ENCODE measurements around the gene TRAPPC11. TPM values are rescaled to one million over a fixed set of nuclear protein-coding genes. Genes with fewer than 3 reads are reported as not detected.

The TRAPPC11 gene
- total RNA-seq, 1 donor from 2014 or later: 38.6 TPM

- H3K4me1 ChIP-seq: no peaks in the 10 kb centered on the region
- TF ChIP-seq, protein P1, sequence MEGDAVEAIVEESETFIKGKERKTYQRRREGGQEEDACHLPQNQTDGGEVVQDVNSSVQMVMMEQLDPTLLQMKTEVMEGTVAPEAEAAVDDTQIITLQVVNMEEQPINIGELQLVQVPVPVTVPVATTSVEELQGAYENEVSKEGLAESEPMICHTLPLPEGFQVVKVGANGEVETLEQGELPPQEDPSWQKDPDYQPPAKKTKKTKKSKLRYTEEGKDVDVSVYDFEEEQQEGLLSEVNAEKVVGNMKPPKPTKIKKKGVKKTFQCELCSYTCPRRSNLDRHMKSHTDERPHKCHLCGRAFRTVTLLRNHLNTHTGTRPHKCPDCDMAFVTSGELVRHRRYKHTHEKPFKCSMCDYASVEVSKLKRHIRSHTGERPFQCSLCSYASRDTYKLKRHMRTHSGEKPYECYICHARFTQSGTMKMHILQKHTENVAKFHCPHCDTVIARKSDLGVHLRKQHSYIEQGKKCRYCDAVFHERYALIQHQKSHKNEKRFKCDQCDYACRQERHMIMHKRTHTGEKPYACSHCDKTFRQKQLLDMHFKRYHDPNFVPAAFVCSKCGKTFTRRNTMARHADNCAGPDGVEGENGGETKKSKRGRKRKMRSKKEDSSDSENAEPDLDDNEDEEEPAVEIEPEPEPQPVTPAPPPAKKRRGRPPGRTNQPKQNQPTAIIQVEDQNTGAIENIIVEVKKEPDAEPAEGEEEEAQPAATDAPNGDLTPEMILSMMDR (IDR thresholded peaks at IDR 0.05): no peak
- intact Hi-C loops (cut with DNase I): no loop called here
- H3K9me3 ChIP-seq: no peaks in the 10 kb centered on the region
- no peak overlapping the region for H3K4me3 ChIP-seq
- no peaks in the 10 kb centered on the region for H3K36me3 ChIP-seq
- H3K27me3 ChIP-seq (ENCODE audit: low read depth): no peaks in the 10 kb centered on the region
- ATAC-seq (no peak), DNase-seq (no peak)
- H3K27ac ChIP-seq: no peak overlapping the region
These were observed 31.0 kb upstream of the TRAPPC11 start for GRCh38 chr4:183627979-183628588.

DNA sequence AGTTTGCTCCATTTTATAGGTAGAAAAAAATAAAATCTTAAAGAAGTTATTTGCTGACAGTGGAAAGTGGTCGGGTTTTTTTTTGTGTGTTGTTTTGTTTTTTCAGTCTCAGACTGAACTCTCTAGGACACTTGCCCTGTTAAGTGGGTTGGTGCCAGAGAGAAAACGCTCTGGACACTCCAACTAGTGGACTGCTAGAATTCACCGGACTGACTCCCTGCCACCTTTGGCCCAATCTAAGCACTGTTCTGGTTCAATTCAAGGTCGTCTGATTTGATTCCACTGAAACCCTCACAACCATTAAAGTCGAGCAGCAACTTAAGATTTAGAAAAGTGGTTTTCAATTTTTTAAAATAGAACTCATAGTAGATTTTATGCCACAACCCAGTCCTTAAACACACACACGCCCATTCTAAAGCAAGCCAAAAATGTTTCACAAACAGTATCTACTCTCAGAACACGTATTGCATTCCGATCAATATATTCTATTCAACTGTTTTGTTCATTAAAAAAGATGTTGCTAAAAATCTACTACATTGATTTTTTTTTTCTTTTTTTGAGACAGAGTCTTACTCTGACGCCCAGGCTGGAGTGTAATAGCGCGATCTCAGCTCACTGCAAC is 27.4 kb upstream of the TRAPPC11 start:
- intact Hi-C loops (cut with DNase I): no loop called here
- Histone ChIP-seq H3K4me3 (no peak overlapping the region), H3K4me1 (no peaks in the 10 kb centered on the region), H3K36me3 (no peaks in the 10 kb centered on the region), H3K27ac (no peak overlapping the region), H3K9me3 (no peaks in the 10 kb centered on the region), H3K27me3 (ENCODE audit: low read depth) (no peaks in the 10 kb centered on the region)
- ATAC-seq: no peak
- no peak for DNase-seq
- TF ChIP-seq, protein P1 (IDR thresholded peaks at IDR 0.05): no peak

DNA sequence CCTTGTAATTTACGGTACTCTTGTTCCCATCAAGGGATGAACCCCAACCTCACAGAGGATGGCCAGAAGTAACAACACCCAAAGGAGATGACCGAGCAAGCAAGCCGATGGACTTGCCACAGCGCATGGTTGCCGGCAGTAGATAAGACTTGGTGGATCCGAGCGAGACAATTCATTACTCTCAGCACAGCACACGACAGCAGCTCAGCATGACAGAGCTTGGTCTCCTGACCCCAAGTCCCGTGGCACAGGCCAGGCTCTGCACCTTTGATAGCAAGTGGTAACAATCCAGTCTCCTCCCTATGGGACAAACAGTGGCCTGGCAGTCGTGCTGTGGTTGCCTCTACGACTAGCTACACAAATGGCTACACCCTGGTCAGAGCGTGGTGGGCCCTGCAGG is 26.4 kb upstream of the TRAPPC11 start:
- Histone ChIP-seq H3K9me3 (no peaks in the 10 kb centered on the region), H3K4me3 (no peak overlapping the region), H3K27me3 (ENCODE audit: low read depth) (no peaks in the 10 kb centered on the region), H3K27ac (no peak overlapping the region), H3K4me1 (no peaks in the 10 kb centered on the region), H3K36me3 (no peaks in the 10 kb centered on the region)
- no peak for DNase-seq
- no peak for ATAC-seq
- intact Hi-C loops (cut with DNase I): no loop called here
- TF ChIP-seq, protein P1 (IDR thresholded peaks at IDR 0.05): no peak

DNA sequence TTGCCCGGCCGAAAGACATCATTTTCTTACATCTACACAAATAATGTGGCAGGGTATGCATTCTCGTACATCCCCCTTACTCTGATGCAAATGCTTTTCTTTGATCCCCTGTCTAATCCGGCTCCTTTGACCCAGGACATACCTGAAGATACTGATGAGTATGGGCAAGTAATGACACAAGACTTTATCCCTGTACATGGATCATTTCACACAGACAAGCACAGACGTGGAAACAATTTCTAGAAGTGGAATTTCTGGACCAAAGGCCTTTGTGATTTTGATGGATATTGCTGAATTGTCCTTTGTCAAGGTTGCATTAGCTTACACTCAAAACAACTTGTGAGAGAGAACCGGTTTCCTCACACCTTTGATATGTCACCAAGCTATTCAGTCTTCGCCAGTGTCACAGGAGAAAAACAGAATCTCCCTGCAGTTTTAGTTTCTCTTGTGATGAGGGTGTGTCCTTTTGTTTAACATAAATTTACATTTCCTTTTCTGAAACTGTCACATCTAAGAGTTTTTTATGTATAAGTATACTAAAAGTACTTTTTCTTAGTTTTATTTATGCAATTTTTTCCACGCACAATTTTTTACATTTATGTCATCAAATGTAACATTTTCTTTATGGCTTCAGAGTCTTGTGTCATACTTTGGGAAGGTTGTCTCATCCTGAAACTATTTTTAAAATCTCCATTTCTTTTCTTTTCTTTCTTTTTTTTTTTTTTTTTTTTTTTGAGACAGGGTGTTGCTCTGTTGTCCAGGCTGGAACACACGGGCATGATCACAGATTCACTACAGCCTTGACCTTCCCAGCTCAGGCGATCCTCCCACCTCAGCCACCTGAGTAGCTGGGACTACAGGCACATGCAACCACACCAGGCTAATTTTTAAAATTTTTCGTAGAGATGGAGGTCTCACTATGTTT is 25.4 kb upstream of the TRAPPC11 start:
- no peak for DNase-seq
- TF ChIP-seq, protein P1 (IDR thresholded peaks at IDR 0.05): no peak
- Histone ChIP-seq H3K27me3 (ENCODE audit: low read depth) (no peaks in the 10 kb centered on the region), H3K4me1 (no peaks in the 10 kb centered on the region), H3K27ac (no peak overlapping the region), H3K4me3 (no peak overlapping the region), H3K9me3 (no peaks in the 10 kb centered on the region), H3K36me3 (no peaks in the 10 kb centered on the region)
- ATAC-seq: no peak
- intact Hi-C loops (cut with DNase I): no loop called here

DNA sequence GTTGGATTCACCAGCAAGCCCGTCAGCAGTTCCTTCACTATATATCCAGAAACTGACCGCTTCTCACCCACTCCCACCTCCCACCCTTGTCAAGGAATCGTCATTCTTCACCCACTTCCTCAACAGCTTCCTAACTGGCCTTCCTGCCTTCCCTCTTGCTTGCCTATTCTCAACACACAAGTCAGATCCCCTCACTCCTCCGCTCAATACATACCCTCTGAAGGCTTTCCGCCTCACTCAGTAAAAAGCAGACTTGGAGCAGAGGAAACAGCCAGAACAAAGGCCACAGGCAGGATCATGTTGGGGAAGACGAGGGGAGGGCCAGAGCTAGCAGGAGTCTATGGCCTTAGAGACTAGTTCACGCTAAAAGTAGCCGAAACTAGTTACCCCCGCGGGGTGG is 23.8 kb upstream of the TRAPPC11 start:
- DNase-seq: no peak
- H3K27ac ChIP-seq: no peak overlapping the region
- TF ChIP-seq, protein P1 (IDR thresholded peaks at IDR 0.05): no peak
- intact Hi-C loops (cut with DNase I): no loop called here
- ATAC-seq: no peak
- H3K36me3 ChIP-seq: no peaks in the 10 kb centered on the region
- no peak overlapping the region for H3K4me3 ChIP-seq
- no peaks in the 10 kb centered on the region for H3K27me3 ChIP-seq (ENCODE audit: low read depth)
- no peaks in the 10 kb centered on the region for H3K9me3 ChIP-seq
- H3K4me1 ChIP-seq: no peaks in the 10 kb centered on the region
